ENCODE measurements around the gene SPG7.

DNA sequence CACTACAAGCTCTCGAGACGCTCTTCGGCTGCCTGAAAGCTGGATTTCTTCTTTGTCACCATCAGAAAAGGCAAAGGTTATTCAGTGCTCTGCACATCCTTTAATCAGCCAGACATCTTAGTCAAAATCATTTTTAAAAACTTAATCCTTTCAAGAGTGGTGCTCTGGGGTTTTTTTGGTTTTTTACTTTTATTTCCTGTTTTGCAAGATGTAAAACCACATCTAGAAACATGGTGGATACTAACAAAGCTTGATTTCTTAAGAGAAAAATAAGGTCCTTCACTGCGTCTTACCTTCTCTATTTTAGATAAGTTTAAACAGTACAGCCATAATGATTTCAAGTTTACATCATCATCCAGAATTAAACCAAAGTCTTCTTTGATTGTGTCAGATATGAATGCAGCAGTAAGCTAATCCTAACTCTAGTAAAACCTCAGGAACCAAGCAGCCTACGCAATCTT lies 24.1 kb upstream of the SPG7 start:
- TF ChIP-seq CTCF (IDR thresholded peaks at IDR 0.05): no peak
- no peak for TF ChIP-seq POLR2A (IDR thresholded peaks at IDR 0.05; ENCODE audit: low read depth)
- TF ChIP-seq EP300 (IDR thresholded peaks at IDR 0.05): no peak
- TF ChIP-seq POLR2AphosphoS5 (IDR thresholded peaks at IDR 0.05): no peak
